Measurements from ENCODE around the gene PRAMEF1. TPM values are rescaled to one million over a fixed set of nuclear protein-coding genes. Genes with fewer than 3 reads are reported as not detected.

PRAMEF1 gene
- total and polyA plus RNA-seq, 10 of the 15 experiments (the other 5 are each of a cell fraction or from before 2014, with no cell fraction given), result not detected

GRCh38 chr1:12760256-12760795 lies 30.9 kb upstream of the PRAMEF1 start:
- DNase-seq (ENCODE audit: low read depth, low spot score) (no peak), FAIRE-seq (no peak), ATAC-seq (peak; percentile 58)
- no TSS peak for BruUV-seq (replicated peaks)
- H3K4me1 ChIP-seq (ENCODE audit: control insufficient read depth, insufficient read depth, low read length), result no peaks in the 10 kb centered on the region
- H3K9ac ChIP-seq (ENCODE audit: control insufficient read depth, insufficient read depth, low read length), result no peak overlapping the region
- no peaks in the 10 kb centered on the region for H4K20me1 ChIP-seq (ENCODE audit: control insufficient read depth, insufficient read depth)
- H3K79me2 ChIP-seq (ENCODE audit: control insufficient read depth, insufficient read depth, low read length), result no peaks in the 10 kb centered on the region
- no peaks in the 10 kb centered on the region for H3K9me3 ChIP-seq (replicated peaks; ENCODE audit: control insufficient read depth, insufficient read depth, low read length)
- no peak overlapping the region for H3K4me3 ChIP-seq
- intact Hi-C loops (cut with micrococcal nuclease; ENCODE audit: unreplicated experiment) (no loop called here), in situ Hi-C loops (cut with MboI) (no loop called here)
- H3K36me3 ChIP-seq (ENCODE audit: control insufficient read depth in 2 of 2, insufficient read depth in 2 of 2, low read length in 1 of 2), result no peaks in the 10 kb centered on the region
- peaks cover 1 to 3% of the 10 kb centered on the region in 2 experiments; a peak in 3 of 4 replicates for H3K27me3 ChIP-seq (replicated peaks in 1 of 2; ENCODE audit: control insufficient read depth in 2 of 2, insufficient read depth in 2 of 2, low read length in 1 of 2)
- WGBS (ENCODE audit: insufficient coverage, insufficient replicate concordance, low lambda C conversion rate, missing lambda C conversion rate), result 17% methylated on average over 7 of the region's 7 CpGs
- H3K27ac ChIP-seq (ENCODE audit: control insufficient read depth, insufficient read depth), result no peak overlapping the region
- H3K4me2 ChIP-seq (ENCODE audit: control insufficient read depth, insufficient read depth), result no peak overlapping the region
- ChIA-PET RAD21 (ENCODE audit: unreplicated experiment) (no interaction called here), POLR2A (no interaction called here), SMC1A (ENCODE audit: uncharacterized antibody, unreplicated experiment) (no interaction called here), CTCF (no interaction called here)
- no peak for TF ChIP-seq STAT1 (conservative IDR thresholded peaks at IDR 0.05)
- TF ChIP-seq CTCF (IDR thresholded peaks at IDR 0.05 in 2 of 3, conservative IDR thresholded peaks at IDR 0.05 in 1 of 3; ENCODE audit: control insufficient read depth in 2 of 3, extremely low read depth in 1 of 3, insufficient read depth in 1 of 3, low read depth in 3 of 3, low read length in 3 of 3), result peak in 2 of 3 experiments; percentile 21 to 25; a peak in 2 of 6 replicates
- TF ChIP-seq HDAC2 (IDR thresholded peaks at IDR 0.05), result no peak
- H2AFZ ChIP-seq (ENCODE audit: control insufficient read depth, low read depth, low read length), result no peak overlapping the region

GRCh38 chr1:12761781-12762180 lies 29.4 kb upstream of the PRAMEF1 start:
- FAIRE-seq, result no peak
- no peaks in the 10 kb centered on the region for H3K9me3 ChIP-seq (replicated peaks; ENCODE audit: control insufficient read depth, insufficient read depth, low read length)
- intact Hi-C loops (cut with micrococcal nuclease; ENCODE audit: unreplicated experiment), result no loop called here

More at GRCh38 chr1:12761781-12762180, 29.4 kb upstream of the PRAMEF1 start:
- BruUV-seq (replicated peaks), result no TSS peak
- no peak for TF ChIP-seq TAF1 (IDR thresholded peaks at IDR 0.05; ENCODE audit: borderline replicate concordance, low read depth, low read length)
- ChIA-PET SMC1A (ENCODE audit: uncharacterized antibody, unreplicated experiment) (no interaction called here), RAD21 (ENCODE audit: unreplicated experiment) (no interaction called here), CTCF (no interaction called here), POLR2A (no interaction called here)
- in situ Hi-C loops (cut with MboI), result no loop called here
- Histone ChIP-seq H3K4me3 (no peak overlapping the region), H3K27ac (ENCODE audit: control insufficient read depth, insufficient read depth) (no peak overlapping the region), H2AFZ (ENCODE audit: control insufficient read depth, low read depth, low read length) (no peak overlapping the region), H3K36me3 (ENCODE audit: control insufficient read depth in 2 of 2, insufficient read depth in 2 of 2, low read length in 1 of 2) (no peaks in the 10 kb centered on the region), H3K4me1 (ENCODE audit: control insufficient read depth, insufficient read depth, low read length) (no peaks in the 10 kb centered on the region), H3K79me2 (ENCODE audit: control insufficient read depth, insufficient read depth, low read length) (no peaks in the 10 kb centered on the region), H3K27me3 (replicated peaks in 1 of 2; ENCODE audit: control insufficient read depth in 2 of 2, insufficient read depth in 2 of 2, low read length in 1 of 2) (peaks cover 0 to 3% of the 10 kb centered on the region in 2 experiments; a peak in 2 of 4 replicates), H4K20me1 (ENCODE audit: control insufficient read depth, insufficient read depth) (no peaks in the 10 kb centered on the region), H3K9ac (ENCODE audit: control insufficient read depth, insufficient read depth, low read length) (no peak overlapping the region), H3K4me2 (ENCODE audit: control insufficient read depth, insufficient read depth) (no peak overlapping the region)
- DNase-seq (ENCODE audit: low read depth, low spot score), result no peak
- WGBS (ENCODE audit: insufficient coverage, insufficient replicate concordance, low lambda C conversion rate, missing lambda C conversion rate), result 22% methylated on average over 5 of the region's 5 CpGs
- no peak for ATAC-seq
